ENCODE measurements around the gene SESN2. TPM values are rescaled to one million over a fixed set of nuclear protein-coding genes. Genes with fewer than 3 reads are reported as not detected.

The SESN2 gene
- total RNA-seq, 1 experiment from 2014 or later = 36.8 TPM

DNA sequence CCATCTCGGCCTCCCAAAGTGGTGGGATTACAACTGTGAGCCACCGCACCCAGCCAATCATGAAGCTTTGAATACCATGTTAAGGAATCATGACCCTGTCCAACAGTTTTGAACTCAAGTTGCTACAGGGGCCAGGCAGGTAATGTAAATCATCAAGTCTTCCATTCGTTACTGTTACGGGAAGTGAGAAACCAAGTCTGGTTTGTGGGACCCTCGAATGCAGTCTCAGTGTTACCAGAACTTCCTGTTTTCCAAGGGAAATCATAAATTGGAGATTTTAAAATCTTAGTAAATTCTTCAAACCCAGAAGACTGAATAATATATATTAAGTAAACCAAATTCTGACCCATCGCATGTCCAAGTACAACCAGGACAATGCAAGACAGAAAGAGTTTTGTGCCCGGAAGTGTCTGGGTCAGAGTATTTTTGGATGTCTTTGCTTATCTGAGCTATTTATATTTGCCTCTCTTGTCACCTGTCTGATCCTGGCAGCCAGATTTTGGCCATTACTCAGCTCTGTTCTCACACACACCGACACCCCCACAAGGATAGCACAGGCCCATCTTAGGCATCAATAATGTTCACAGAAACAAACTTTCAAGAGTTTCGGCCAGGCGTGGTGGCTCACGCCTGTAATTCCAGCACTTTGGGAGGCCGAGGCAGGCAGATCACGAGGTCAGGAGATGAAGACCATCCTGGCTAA lies 14.6 kb upstream of the SESN2 start:
- ATAC-seq = no peak
- Histone ChIP-seq H3K36me3 (ENCODE audit: control insufficient read depth in 1 of 2, insufficient read depth in 2 of 2, low read length in 2 of 2) (no peaks in the 10 kb centered on the region), H3K27ac (ENCODE audit: low read depth, low read length) (no peak overlapping the region), H3K27me3 (ENCODE audit: insufficient read depth, low read length) (no peaks in the 10 kb centered on the region), H3K9me2 (ENCODE audit: insufficient read depth) (no peaks in the 10 kb centered on the region), H3K4me3 (replicated peaks in 1 of 2; ENCODE audit: low read depth in 1 of 2, low read length in 2 of 2) (no peak overlapping the region), H3K79me2 (ENCODE audit: insufficient read depth, low read length) (no peaks in the 10 kb centered on the region), H3K4me2 (ENCODE audit: low read length) (no peak overlapping the region), H4K20me1 (ENCODE audit: insufficient read depth) (no peaks in the 10 kb centered on the region), H2AFZ (ENCODE audit: low read depth, low read length, poor library complexity, severe bottlenecking) (no peak overlapping the region), H3K9ac (ENCODE audit: low read length) (no peak overlapping the region), H3K4me1 (ENCODE audit: control insufficient read depth in 1 of 2, insufficient read depth in 2 of 2, low read length in 2 of 2) (peaks cover 22 to 25% of the 10 kb centered on the region in 2 experiments), H3K9me3 (ENCODE audit: control insufficient read depth in 1 of 2, insufficient read depth in 1 of 2, low read depth in 1 of 2, low read length in 2 of 2) (no peaks in the 10 kb centered on the region)
- ChIA-PET RAD21 (ENCODE audit: low non-redundant PET in 1 of 2, low total read pairs in 2 of 2, uncharacterized antibody in 2 of 2, unreplicated experiment in 2 of 2) (no interaction called here), POLR2A (interaction anchor here (0.9 kb wide), 1 partner anchor 9 kb away, joined by 3 read pairs; the partner anchor contains the start of gene ATP5IF1), CTCF (no interaction called here)
- DNase-seq (ENCODE audit: low read depth, low spot score) = no peak
- TF ChIP-seq JUND (IDR thresholded peaks at IDR 0.05) (no peak), RAD21 (IDR thresholded peaks at IDR 0.05; ENCODE audit: low read depth) (no peak), YY1 (IDR thresholded peaks at IDR 0.05; ENCODE audit: extremely low read depth, insufficient replicate concordance, low read depth, low read length) (no peak), ZFX (IDR thresholded peaks at IDR 0.05) (no peak), ZNF274 (IDR thresholded peaks at IDR 0.05; ENCODE audit: low read depth, low read length) (no peak), CEBPB (IDR thresholded peaks at IDR 0.05; ENCODE audit: low read depth) (no peak), SRF (IDR thresholded peaks at IDR 0.05; ENCODE audit: low read depth) (no peak), FOSL1 (IDR thresholded peaks at IDR 0.05; ENCODE audit: low read depth) (no peak)
- TF ChIP-seq, protein P1, sequence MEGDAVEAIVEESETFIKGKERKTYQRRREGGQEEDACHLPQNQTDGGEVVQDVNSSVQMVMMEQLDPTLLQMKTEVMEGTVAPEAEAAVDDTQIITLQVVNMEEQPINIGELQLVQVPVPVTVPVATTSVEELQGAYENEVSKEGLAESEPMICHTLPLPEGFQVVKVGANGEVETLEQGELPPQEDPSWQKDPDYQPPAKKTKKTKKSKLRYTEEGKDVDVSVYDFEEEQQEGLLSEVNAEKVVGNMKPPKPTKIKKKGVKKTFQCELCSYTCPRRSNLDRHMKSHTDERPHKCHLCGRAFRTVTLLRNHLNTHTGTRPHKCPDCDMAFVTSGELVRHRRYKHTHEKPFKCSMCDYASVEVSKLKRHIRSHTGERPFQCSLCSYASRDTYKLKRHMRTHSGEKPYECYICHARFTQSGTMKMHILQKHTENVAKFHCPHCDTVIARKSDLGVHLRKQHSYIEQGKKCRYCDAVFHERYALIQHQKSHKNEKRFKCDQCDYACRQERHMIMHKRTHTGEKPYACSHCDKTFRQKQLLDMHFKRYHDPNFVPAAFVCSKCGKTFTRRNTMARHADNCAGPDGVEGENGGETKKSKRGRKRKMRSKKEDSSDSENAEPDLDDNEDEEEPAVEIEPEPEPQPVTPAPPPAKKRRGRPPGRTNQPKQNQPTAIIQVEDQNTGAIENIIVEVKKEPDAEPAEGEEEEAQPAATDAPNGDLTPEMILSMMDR (IDR thresholded peaks at IDR 0.05 in 2 of 3, conservative IDR thresholded peaks at IDR 0.05 in 1 of 3; ENCODE audit: borderline replicate concordance in 1 of 3, insufficient read depth in 1 of 3, low read depth in 2 of 3, low read length in 2 of 3) = no peak
- TF ChIP-seq, protein P2, sequence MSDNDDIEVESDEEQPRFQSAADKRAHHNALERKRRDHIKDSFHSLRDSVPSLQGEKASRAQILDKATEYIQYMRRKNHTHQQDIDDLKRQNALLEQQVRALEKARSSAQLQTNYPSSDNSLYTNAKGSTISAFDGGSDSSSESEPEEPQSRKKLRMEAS (IDR thresholded peaks at IDR 0.05) = no peak
- TF ChIP-seq, protein P3, sequence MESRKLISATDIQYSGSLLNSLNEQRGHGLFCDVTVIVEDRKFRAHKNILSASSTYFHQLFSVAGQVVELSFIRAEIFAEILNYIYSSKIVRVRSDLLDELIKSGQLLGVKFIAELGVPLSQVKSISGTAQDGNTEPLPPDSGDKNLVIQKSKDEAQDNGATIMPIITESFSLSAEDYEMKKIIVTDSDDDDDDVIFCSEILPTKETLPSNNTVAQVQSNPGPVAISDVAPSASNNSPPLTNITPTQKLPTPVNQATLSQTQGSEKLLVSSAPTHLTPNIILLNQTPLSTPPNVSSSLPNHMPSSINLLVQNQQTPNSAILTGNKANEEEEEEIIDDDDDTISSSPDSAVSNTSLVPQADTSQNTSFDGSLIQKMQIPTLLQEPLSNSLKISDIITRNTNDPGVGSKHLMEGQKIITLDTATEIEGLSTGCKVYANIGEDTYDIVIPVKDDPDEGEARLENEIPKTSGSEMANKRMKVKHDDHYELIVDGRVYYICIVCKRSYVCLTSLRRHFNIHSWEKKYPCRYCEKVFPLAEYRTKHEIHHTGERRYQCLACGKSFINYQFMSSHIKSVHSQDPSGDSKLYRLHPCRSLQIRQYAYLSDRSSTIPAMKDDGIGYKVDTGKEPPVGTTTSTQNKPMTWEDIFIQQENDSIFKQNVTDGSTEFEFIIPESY (IDR thresholded peaks at IDR 0.05; ENCODE audit: extremely low read depth, insufficient replicate concordance, low read length) = no peak
- intact Hi-C loops (cut with micrococcal nuclease) = loop anchor here (5.0 kb wide), 2 partner anchors 108 to 263 kb away; partner anchors contain the start of gene RCC1
- BruUV-seq (replicated peaks) = no TSS peak
